Epithelial cell of esophagus (primary cell): Measurements from ENCODE around the gene OAS3.

Experiments used
- DNase-seq: peaks from one replicate; pipeline ENCODE4 v3.0.0; 2010; ENCODE audit warnings: low read depth
- H3K4me3 ChIP-seq: 2 replicates; pipeline ENCODE4 v1.5.1; 2011; ENCODE audit warnings: mild to moderate bottlenecking, low read length, control low read depth
- TF ChIP-seq, protein P1 (sequence below): IDR thresholded peaks from 2 replicates; pipeline ENCODE4 v1.5.1; 2011; ENCODE audit warnings: low read depth, mild to moderate bottlenecking, low read length, control low read depth, inconsistent platforms; ENCODE audit not compliant: insufficient read depth; ENCODE audit errors: missing control alignments

Gene OAS3

DNA sequence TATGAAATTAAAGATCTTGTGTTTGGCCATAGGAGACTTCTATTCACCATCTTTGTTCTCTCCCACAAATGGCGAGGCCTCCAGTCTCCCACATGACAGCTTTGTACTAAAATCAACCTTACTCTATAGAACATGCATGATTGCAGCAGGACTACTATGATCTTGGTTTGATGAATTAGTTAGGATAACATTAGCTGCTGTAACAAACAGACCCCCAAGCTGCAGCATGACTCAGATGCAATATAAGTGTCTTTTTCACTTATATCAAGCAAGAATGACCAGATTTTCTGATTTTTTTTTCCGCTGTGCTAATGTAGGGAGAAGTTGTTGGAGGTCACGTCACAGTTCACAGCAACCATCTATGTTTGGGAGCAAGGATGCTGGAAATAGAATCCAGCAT is 10.8 kb upstream of the OAS3 start:
- no peak overlapping the region for H3K4me3 ChIP-seq
- TF ChIP-seq, protein P1, sequence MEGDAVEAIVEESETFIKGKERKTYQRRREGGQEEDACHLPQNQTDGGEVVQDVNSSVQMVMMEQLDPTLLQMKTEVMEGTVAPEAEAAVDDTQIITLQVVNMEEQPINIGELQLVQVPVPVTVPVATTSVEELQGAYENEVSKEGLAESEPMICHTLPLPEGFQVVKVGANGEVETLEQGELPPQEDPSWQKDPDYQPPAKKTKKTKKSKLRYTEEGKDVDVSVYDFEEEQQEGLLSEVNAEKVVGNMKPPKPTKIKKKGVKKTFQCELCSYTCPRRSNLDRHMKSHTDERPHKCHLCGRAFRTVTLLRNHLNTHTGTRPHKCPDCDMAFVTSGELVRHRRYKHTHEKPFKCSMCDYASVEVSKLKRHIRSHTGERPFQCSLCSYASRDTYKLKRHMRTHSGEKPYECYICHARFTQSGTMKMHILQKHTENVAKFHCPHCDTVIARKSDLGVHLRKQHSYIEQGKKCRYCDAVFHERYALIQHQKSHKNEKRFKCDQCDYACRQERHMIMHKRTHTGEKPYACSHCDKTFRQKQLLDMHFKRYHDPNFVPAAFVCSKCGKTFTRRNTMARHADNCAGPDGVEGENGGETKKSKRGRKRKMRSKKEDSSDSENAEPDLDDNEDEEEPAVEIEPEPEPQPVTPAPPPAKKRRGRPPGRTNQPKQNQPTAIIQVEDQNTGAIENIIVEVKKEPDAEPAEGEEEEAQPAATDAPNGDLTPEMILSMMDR: no peak
- no peak for DNase-seq

DNA sequence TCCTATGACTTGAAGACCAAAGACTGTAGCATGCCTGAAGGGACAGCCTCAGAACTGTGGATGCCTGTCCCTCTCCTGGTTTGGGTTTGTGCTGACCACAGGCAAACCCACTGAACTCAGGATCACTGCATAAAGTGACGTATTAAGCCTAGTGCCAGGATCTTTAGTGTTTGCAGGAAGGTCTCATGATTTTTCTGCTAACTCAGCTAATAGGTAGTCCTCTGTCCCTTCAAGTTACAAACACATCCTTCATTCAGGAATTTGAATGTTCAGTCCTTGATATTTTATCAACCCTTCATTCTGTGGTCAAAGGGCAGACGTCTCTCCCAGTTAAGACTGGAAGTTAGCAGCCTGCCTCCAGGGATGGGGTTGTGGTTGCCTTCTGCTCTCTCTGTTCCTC is 10.3 kb upstream of the OAS3 start:
- H3K4me3 ChIP-seq: no peak overlapping the region
- DNase-seq: no peak
- TF ChIP-seq, protein P1: no peak

DNA sequence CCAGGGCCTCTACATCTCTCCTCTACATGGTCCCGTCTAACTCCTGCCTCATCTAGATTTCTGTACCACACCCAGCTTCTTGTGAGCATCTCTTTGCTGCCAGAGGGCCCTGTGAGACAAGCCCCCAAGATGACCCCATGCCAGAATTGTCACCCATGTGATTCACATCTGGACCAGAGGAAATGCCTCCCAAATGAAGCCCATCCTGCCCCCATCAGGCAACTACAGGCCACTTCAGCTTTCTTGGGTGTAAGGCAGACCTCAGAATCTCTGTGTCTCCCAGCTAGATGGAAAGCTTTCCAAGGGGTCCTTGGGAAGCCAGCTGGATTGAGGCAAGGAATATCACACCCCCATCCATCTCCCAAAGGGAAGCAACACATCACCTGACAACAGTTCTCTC is 9.3 kb upstream of the OAS3 start:
- no peak overlapping the region for H3K4me3 ChIP-seq
- TF ChIP-seq, protein P1: no peak
- DNase-seq: no peak

DNA sequence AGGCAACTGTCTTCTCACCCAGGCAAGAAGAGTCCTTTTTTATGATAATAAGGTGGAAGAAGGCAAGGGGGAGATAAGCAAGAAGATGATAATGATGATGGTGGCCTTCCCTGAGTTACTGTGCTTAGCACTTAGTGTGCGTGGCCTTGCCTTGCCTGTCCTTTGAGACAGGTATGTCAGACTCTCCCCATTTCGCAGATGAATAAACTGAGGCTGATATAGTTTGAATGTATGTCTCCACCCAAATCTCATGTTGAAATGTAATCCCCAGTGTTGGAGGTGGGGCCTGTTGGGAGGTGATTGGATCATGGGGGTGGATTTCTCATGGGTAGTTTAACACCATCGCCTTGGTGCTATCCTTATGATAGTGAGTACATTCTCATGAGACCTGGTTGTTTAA is 8.6 kb upstream of the OAS3 start:
- TF ChIP-seq, protein P1: no peak
- DNase-seq: no peak
- no peak overlapping the region for H3K4me3 ChIP-seq

DNA sequence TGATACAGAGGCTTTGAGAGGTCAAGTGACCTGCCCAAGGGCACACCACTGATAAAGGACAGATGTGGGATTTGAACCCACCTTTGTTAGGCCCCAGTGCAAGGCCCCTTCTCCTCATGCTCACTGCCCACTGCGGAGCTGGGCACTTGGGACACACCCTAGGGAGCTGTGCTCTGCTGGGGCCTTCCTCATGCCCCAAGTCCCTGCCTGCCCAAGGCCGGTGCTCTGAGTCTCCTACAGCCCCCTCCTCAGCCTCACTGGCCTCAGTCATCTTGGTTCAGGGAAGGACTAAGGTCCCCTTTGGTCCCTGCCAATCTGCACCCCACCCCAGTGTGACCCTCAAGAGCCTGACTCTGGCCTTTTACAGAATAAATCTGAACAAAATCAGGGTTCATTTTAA is 7.9 kb upstream of the OAS3 start:
- TF ChIP-seq, protein P1: no peak
- H3K4me3 ChIP-seq: no peak overlapping the region

DNA sequence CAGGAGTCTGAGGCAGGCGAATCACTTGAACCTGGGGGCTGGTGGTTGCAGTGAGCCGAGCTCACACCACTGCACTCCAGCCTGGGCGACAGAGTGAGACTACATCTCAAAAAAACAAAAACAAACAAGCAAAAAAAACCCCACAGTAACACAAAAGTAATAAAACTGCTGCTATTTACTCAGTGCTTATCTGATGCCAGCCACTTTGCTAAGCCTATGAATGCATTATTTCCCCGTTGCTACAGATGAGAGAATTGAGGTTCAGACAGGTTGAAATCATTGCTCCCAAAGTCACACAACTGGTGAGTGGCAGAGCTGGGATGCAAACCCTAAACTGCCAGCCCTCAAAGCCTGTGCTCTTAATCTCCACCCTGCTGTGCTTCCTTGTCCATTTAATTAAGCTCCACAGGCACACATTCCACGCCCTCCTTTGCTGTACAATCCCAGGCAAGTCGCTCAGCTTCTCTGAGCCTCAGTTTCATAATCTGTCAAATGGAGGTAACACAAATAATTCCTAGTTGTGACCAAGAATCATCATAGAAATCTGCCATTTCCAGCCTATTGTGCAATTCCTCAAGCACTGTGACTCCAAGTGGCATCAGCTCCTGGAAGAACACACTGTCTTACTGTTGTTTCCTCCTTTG is 5.7 kb upstream of the OAS3 start:
- TF ChIP-seq, protein P1: no peak
- DNase-seq: no peak
- H3K4me3 ChIP-seq: no peak overlapping the region

More for the DNA sequence above, 7.9 kb upstream of the OAS3 start:
- DNase-seq: no peak

DNA sequence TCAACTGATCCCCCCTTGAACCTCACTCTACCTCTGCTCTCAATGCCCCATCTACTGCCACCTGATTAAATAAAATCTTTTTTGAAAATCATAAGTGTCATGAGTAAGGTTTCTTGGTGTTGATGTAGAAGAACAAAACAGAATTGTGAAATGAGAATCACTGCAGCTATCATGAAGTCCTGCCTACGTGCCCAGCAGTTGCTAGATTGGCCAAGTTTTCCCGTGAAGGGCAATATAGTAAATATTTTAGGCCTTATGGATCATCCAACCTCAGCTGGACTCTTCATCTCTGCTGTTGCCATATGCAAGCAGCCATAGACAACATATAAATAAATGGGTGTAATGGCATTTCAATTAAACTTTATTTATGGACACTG is 5.2 kb upstream of the OAS3 start:
- TF ChIP-seq, protein P1: no peak
- H3K4me3 ChIP-seq: no peak overlapping the region
- DNase-seq: no peak
